Activated T-cell treated with anti-CD3 and anti-CD28 coated beads for 24 hours (primary cell): ENCODE measurements around the gene DEGS2.

ENCODE experiments used
- DNase-seq: peaks from one replicate; pipeline ENCODE4 v3.0.0-alpha.2; 2020; ENCODE audit warnings: low read depth

The DEGS2 gene

GRCh38 chr14:100132161-100132902 lies 27.1 kb downstream of the DEGS2 start:
- no peak for DNase-seq

- no peak for DNase-seq
Observed at GRCh38 chr14:100131181-100131580, 28.3 kb downstream of the DEGS2 start.

- DNase-seq: no peak
Observed at GRCh38 chr14:100130521-100130920, 28.9 kb downstream of the DEGS2 start.

- DNase-seq: no peak
Observed at GRCh38 chr14:100129161-100129589, 30.3 kb downstream of the DEGS2 start.

GRCh38 chr14:100128688-100129087 lies 30.8 kb downstream of the DEGS2 start:
- no peak for DNase-seq

- DNase-seq: no peak
Observed at GRCh38 chr14:100127853-100128455, 31.5 kb downstream of the DEGS2 start.

GRCh38 chr14:100126401-100126800 lies 33.0 kb downstream of the DEGS2 start:
- DNase-seq: no peak

GRCh38 chr14:100124551-100125088 lies 34.8 kb downstream of the DEGS2 start:
- DNase-seq: no peak

- no peak for DNase-seq
Observed at GRCh38 chr14:100123618-100124017, 35.8 kb downstream of the DEGS2 start.

GRCh38 chr14:100122481-100123223 lies 36.8 kb downstream of the DEGS2 start:
- no peak for DNase-seq

GRCh38 chr14:100121643-100122480 lies 37.6 kb downstream of the DEGS2 start:
- no peak for DNase-seq

GRCh38 chr14:100120522-100121269 lies 38.7 kb downstream of the DEGS2 start:
- no peak for DNase-seq

- DNase-seq: no peak
Observed at GRCh38 chr14:100119251-100119650, 40.2 kb downstream of the DEGS2 start.

GRCh38 chr14:100118396-100119011 lies 40.9 kb downstream of the DEGS2 start:
- DNase-seq: no peak

GRCh38 chr14:100117633-100118395 lies 41.6 kb downstream of the DEGS2 start:
- DNase-seq: no peak

- no peak for DNase-seq
Observed at GRCh38 chr14:100117026-100117425, 42.4 kb downstream of the DEGS2 start.

- DNase-seq: no peak
Observed at GRCh38 chr14:100116134-100116533, 43.3 kb downstream of the DEGS2 start.

GRCh38 chr14:100115726-100116125 lies 43.7 kb downstream of the DEGS2 start:
- no peak for DNase-seq

GRCh38 chr14:100115236-100115635 lies 44.2 kb downstream of the DEGS2 start:
- DNase-seq: no peak
